ENCODE results near the gene WDFY4. TPM values are rescaled to one million over a fixed set of nuclear protein-coding genes. Genes with fewer than 3 reads are reported as not detected.

The WDFY4 gene
- total and polyA plus RNA-seq, 2 of the 13 experiments (the other 11 are each of a cell fraction or from before 2014, with no cell fraction given) = not detected

DNA sequence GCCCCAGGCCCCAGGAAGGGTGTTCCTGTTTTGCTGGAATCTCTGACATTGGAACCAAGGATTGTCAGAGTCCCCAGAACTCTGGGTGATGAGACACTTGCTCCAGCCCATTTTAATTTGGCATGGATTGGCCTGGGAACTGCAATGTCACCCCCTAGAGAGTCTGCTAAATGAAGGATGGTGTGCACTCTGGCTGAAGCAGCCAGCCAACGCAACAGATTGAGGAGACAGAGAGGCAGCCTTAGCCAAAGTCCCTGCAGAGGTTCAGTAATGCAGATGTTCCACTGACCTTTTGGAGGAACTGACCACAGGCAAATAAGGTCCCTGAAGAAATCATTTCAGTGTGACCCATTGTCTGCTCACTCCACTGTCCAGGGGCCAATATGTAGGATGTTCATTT, 241.6 kb downstream of the WDFY4 start:
- Histone ChIP-seq H3K4me2 (ENCODE audit: low read depth, low read length) (no peak overlapping the region), H3K4me3 (replicated peaks in 1 of 3; ENCODE audit: insufficient read depth in 1 of 3, low read depth in 2 of 3, low read length in 3 of 3) (no peak overlapping the region), H3K36me3 (replicated peaks in 1 of 2; ENCODE audit: control insufficient read depth in 1 of 2, insufficient read depth in 2 of 2, low read length in 2 of 2) (no peaks in the 10 kb centered on the region), H3K27ac (ENCODE audit: extremely low read length, insufficient read depth, low read length) (no peak overlapping the region), H3K4me1 (ENCODE audit: insufficient read depth, low read length) (no peaks in the 10 kb centered on the region), H3K27me3 (ENCODE audit: control insufficient read depth in 1 of 2, insufficient read depth in 2 of 2, low read length in 2 of 2) (0 out of 5 replicates have a peak, but pooled peaks cover 0 to 3% of the 10 kb centered on the region in 2 experiments), H2AFZ (ENCODE audit: low read length) (no peak overlapping the region), H3K9ac (ENCODE audit: insufficient read depth, low read depth, low read length) (no peak overlapping the region), H3K9me3 (ENCODE audit: low read length) (no peaks in the 10 kb centered on the region), H4K20me1 (ENCODE audit: insufficient read depth, low read length) (no peaks in the 10 kb centered on the region), H3K79me2 (ENCODE audit: insufficient read depth, low read length) (no peaks in the 10 kb centered on the region)
- no TSS peak for BruUV-seq (replicated peaks)
- intact Hi-C loops (cut with micrococcal nuclease; ENCODE audit: unreplicated experiment) = no loop called here
- ATAC-seq (no peak), DNase-seq (ENCODE audit: low spot score) (no peak), FAIRE-seq (no peak)
- ChIA-PET POLR2A (no interaction called here), CTCF (ENCODE audit: low intra/inter-chr PET ratio, low total read pairs) (no interaction called here)
- in situ Hi-C loops (cut with HindIII; ENCODE audit: extremely low pct_ligation_motif_present, low pct_unique_long_range_greater_than_20kb) = no loop called here
- TF ChIP-seq PRPF4 (IDR thresholded peaks at IDR 0.05; ENCODE audit: low read depth, low read length, poor library complexity, severe bottlenecking) = no peak
- no peak for TF ChIP-seq ZNF589 (CRISPR knock-in tag; conservative IDR thresholded peaks at IDR 0.05)
- no peak for TF ChIP-seq ZKSCAN5 (CRISPR knock-in tag; IDR thresholded peaks at IDR 0.05)
- TF ChIP-seq, protein P1, sequence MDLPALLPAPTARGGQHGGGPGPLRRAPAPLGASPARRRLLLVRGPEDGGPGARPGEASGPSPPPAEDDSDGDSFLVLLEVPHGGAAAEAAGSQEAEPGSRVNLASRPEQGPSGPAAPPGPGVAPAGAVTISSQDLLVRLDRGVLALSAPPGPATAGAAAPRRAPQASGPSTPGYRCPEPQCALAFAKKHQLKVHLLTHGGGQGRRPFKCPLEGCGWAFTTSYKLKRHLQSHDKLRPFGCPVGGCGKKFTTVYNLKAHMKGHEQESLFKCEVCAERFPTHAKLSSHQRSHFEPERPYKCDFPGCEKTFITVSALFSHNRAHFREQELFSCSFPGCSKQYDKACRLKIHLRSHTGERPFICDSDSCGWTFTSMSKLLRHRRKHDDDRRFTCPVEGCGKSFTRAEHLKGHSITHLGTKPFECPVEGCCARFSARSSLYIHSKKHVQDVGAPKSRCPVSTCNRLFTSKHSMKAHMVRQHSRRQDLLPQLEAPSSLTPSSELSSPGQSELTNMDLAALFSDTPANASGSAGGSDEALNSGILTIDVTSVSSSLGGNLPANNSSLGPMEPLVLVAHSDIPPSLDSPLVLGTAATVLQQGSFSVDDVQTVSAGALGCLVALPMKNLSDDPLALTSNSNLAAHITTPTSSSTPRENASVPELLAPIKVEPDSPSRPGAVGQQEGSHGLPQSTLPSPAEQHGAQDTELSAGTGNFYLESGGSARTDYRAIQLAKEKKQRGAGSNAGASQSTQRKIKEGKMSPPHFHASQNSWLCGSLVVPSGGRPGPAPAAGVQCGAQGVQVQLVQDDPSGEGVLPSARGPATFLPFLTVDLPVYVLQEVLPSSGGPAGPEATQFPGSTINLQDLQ (CRISPR knock-in tag; IDR thresholded peaks at IDR 0.05) = no peak
- no peak for TF ChIP-seq RELA (CRISPR knock-in tag; IDR thresholded peaks at IDR 0.05)
- no peak for TF ChIP-seq DMAP1 (CRISPR knock-in tag; IDR thresholded peaks at IDR 0.05)
- no peak for TF ChIP-seq ZNF674 (CRISPR knock-in tag; IDR thresholded peaks at IDR 0.05; ENCODE audit: low read depth)
- no peak for TF ChIP-seq TBX2 (CRISPR knock-in tag; IDR thresholded peaks at IDR 0.05; ENCODE audit: borderline replicate concordance)
- no peak for TF ChIP-seq MBNL3 (CRISPR knock-in tag; conservative IDR thresholded peaks at IDR 0.05)
- TF ChIP-seq, protein P2, sequence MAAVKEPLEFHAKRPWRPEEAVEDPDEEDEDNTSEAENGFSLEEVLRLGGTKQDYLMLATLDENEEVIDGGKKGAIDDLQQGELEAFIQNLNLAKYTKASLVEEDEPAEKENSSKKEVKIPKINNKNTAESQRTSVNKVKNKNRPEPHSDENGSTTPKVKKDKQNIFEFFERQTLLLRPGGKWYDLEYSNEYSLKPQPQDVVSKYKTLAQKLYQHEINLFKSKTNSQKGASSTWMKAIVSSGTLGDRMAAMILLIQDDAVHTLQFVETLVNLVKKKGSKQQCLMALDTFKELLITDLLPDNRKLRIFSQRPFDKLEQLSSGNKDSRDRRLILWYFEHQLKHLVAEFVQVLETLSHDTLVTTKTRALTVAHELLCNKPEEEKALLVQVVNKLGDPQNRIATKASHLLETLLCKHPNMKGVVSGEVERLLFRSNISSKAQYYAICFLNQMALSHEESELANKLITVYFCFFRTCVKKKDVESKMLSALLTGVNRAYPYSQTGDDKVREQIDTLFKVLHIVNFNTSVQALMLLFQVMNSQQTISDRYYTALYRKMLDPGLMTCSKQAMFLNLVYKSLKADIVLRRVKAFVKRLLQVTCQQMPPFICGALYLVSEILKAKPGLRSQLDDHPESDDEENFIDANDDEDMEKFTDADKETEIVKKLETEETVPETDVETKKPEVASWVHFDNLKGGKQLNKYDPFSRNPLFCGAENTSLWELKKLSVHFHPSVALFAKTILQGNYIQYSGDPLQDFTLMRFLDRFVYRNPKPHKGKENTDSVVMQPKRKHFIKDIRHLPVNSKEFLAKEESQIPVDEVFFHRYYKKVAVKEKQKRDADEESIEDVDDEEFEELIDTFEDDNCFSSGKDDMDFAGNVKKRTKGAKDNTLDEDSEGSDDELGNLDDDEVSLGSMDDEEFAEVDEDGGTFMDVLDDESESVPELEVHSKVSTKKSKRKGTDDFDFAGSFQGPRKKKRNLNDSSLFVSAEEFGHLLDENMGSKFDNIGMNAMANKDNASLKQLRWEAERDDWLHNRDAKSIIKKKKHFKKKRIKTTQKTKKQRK (IDR thresholded peaks at IDR 0.05; ENCODE audit: low read length) = no peak
- no peak for TF ChIP-seq ZNF24 (IDR thresholded peaks at IDR 0.05)
- no peak for TF ChIP-seq ZNF616 (CRISPR knock-in tag; IDR thresholded peaks at IDR 0.05; ENCODE audit: low read depth)
- TF ChIP-seq RBAK (CRISPR knock-in tag; IDR thresholded peaks at IDR 0.05) = no peak
- no peak for TF ChIP-seq TEAD2 (CRISPR knock-in tag; IDR thresholded peaks at IDR 0.05)
- no peak for TF ChIP-seq HOXA3 (CRISPR knock-in tag; IDR thresholded peaks at IDR 0.05)
- no peak for TF ChIP-seq ZNF530 (CRISPR knock-in tag; IDR thresholded peaks at IDR 0.05; ENCODE audit: low read depth)
- TF ChIP-seq, protein P3, sequence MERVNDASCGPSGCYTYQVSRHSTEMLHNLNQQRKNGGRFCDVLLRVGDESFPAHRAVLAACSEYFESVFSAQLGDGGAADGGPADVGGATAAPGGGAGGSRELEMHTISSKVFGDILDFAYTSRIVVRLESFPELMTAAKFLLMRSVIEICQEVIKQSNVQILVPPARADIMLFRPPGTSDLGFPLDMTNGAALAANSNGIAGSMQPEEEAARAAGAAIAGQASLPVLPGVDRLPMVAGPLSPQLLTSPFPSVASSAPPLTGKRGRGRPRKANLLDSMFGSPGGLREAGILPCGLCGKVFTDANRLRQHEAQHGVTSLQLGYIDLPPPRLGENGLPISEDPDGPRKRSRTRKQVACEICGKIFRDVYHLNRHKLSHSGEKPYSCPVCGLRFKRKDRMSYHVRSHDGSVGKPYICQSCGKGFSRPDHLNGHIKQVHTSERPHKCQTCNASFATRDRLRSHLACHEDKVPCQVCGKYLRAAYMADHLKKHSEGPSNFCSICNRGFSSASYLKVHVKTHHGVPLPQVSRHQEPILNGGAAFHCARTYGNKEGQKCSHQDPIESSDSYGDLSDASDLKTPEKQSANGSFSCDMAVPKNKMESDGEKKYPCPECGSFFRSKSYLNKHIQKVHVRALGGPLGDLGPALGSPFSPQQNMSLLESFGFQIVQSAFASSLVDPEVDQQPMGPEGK (CRISPR knock-in tag; IDR thresholded peaks at IDR 0.05) = no peak
- no peak for TF ChIP-seq ZNF263 (CRISPR knock-in tag; IDR thresholded peaks at IDR 0.05)
- WGBS (ENCODE audit: low lambda C conversion rate) = 0% methylated on average over 1 of the region's 1 CpG

All from HepG2 (cell line).